Epithelial cell of proximal tubule (primary cell): ENCODE measurements around the gene UTP25. TPM values are rescaled to one million over a fixed set of nuclear protein-coding genes. Genes with fewer than 3 reads are reported as not detected.
A peak's percentile ranks its signal among the peaks of the same experiment; 100 is the strongest.

Experiments
- DNase-seq: peaks from one replicate; pipeline ENCODE4 v3.0.0-alpha.2; 2011; ENCODE audit warnings: low read depth
- H3K4me3 ChIP-seq: 2 replicates; pipeline ENCODE4 v1.5.1; 2011; ENCODE audit warnings: low read depth, mild to moderate bottlenecking, low read length
- CTCF ChIP-seq: conservative IDR thresholded peaks from 2 replicates; pipeline ENCODE4 v1.5.1; 2012; ENCODE audit warnings: low read depth, mild to moderate bottlenecking, low read length
- total RNA-seq: library from RNA; depleted of rRNA; stranded (reverse); fragments of >200 nt; gene quantifications from 2 replicates; pipeline ENCODE4 v1.2.3, GENCODE V29; 2015

UTP25 gene
- total RNA-seq, 1 donor from 2014 or later = 7.5 TPM

GRCh38 chr1:209797978-209798639 lies 29.7 kb upstream of the UTP25 start:
- peak; percentile 31 for TF ChIP-seq CTCF
- no peak for DNase-seq
- no peak overlapping the region for H3K4me3 ChIP-seq

- H3K4me3 ChIP-seq = no peak overlapping the region
- no peak for TF ChIP-seq CTCF
Observed at GRCh38 chr1:209800984-209801834, 26.6 kb upstream of the UTP25 start.

GRCh38 chr1:209802117-209802779 lies 25.5 kb upstream of the UTP25 start:
- no peak for DNase-seq
- no peak for TF ChIP-seq CTCF
- H3K4me3 ChIP-seq = no peak overlapping the region

More at GRCh38 chr1:209800984-209801834, 26.6 kb upstream of the UTP25 start:
- DNase-seq = no peak

GRCh38 chr1:209802780-209803152 lies 25.0 kb upstream of the UTP25 start:
- H3K4me3 ChIP-seq = no peak overlapping the region
- TF ChIP-seq CTCF = no peak
- DNase-seq = no peak

- TF ChIP-seq CTCF = no peak
- no peak overlapping the region for H3K4me3 ChIP-seq
- DNase-seq = no peak
Observed at GRCh38 chr1:209803568-209803967, 24.2 kb upstream of the UTP25 start.

GRCh38 chr1:209805341-209805781 lies 22.4 kb upstream of the UTP25 start:
- H3K4me3 ChIP-seq = peak overlapping the region; percentile 95
- no peak for DNase-seq
- no peak for TF ChIP-seq CTCF
